Eye (tissue), 1 donor: ENCODE measurements around the gene KLF7.
A peak's percentile ranks its signal among the peaks of the same experiment; 100 is the strongest.

Experiments
- DNase-seq: peaks from one replicate; pipeline ENCODE4 v3.0.0-alpha.2; 2015

Gene KLF7

DNA sequence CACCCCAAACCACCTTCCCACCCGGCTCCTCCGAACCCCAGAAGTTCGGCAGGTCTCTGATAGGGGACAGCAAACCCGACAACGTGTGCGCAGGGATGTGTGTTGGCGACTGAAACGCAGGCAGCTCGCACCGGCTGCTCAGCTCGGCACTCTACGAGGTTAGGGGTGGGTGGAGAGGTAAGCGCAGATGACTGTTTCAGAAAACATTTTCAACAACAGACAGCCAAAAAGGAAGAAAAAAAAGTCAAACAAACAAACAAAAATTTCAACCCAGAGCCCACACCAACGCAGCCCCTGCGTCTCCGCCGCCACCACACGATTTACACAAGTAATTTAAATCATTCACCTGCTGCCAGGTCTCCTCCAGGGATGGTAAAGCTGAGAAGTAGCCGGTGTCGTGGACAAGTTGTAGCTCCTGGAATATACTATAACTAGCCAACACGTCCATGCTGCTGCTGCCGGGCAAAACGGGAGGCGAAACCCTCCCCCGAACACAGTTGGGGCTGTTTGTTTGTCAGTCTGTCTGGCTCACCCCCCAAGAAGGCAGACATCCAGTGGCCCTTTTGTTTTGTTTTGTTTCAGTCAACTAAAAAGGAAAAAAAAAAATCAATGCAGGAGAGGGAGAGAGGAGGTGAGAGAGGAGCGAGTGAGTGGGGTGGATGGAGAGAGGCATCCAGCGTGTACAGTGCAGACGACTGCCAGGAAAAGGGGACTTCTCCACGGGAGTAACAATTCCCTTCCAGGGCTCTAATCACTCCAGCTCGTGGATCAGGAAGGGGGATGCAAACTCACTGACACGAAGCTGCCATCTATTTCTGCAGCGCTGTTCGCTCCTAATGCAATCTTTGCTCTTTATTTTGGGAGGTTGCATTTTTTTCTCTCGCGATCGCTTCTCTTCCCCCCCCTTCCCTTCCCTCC is at the start of gene KLF7:
Gene KLF7, minus strand, starts transcription at position 828 of the 918 bp plus-strand sequence. Its CDS starts 380 bp downstream, at position 448.
- peak; percentile 80 for DNase-seq

DNA sequence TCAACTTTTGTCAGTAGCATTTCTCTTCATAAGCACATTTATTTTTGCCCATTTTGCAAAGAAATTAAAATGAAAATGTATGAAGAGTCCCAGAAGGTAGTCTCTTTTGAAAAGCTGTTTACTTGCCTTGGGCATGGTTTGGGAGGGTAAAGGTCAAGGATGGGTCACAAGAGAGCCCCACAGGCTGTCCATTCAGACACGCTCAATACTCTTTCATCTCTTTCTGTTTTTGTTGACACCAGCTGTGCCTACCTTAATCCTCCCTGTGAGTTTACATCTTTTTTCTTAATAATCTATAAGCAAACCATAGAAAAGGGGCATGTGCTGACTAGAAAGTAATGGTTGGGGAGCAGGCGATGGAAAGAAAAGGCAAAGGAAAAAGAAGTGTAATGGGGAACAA is 49.6 kb upstream of the KLF7 start:
- DNase-seq, result peak; percentile 56

DNA sequence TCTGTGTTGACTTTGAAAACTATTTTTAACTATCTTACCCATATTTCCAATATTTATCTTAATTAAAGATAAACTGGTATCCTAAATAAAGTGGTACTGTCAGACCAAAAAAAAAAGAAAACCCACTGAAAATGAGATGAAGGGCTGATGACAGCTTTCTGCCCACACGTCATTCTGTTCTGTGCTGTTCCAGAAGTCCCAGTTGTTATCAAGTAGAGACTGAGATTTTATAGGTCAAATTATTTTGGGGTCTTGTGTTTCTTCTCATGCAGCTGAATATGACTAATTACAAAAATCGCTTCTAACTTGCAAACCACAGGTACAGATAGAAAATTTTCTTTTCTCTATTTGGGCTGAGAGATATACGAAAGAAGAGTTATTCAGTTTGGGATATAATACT is 48.7 kb upstream of the KLF7 start:
- no peak for DNase-seq

- DNase-seq, result no peak
Observed at GRCh38 chr2:207206011-207206410, 40.3 kb upstream of the KLF7 start.

DNA sequence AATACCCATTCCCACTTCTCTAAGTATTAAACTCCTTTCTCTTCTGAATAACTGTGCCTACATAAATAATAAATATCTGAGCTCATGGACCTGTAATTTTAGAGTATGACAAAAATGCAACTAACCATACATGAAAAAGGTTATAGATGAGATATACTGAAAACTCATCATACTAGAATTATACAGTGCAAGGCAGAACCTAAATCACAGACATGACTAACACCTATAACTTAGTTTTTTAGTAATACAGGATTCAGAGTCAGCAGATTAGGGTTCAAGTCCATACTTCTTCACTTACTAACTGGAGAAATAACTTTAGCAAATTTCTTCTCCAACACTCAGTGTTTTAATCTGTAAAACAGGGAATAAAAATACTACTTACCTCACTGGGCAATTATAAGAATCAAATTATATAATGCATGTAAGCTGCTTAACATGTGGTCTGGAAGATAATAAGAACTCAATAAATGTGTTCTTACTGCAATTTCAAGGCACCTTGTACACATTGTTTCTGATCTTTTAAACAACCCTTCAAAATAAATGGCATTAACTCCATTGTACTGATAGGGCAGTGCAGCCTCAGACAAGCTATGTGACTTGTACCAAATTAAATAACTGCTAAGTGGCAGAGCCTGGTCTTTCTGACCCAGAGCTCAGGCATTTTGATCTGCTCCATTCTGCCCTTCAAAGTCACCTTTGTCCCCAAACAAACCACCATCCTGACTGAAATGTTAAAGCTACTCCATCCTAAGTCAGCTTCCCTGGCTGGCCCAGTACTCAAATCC is 39.6 kb upstream of the KLF7 start:
- DNase-seq, result no peak

- no peak for DNase-seq
Observed at GRCh38 chr2:207203056-207203455, 37.3 kb upstream of the KLF7 start.

DNA sequence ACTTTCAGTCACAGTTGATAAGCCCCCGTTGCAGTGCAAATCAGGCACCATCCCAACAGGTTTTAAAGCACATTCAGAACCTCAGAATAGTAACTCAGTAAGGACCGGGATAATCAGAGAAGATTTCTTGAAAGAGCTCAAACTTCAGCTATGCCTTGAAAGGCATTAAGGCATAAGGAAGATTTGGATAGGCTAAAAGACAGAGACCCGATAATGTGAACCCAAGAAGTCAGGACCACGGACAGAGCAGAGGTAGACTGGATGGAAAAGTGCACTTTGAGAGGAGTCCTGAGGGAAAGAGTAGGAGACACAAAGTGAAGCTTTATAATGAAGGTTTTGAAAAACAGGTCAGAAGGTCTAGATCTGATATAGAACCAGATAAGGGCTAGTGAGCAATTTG is 36.9 kb upstream of the KLF7 start:
- DNase-seq, result peak; percentile 77

- DNase-seq, result no peak
Observed at GRCh38 chr2:207201416-207201815, 35.7 kb upstream of the KLF7 start.

- DNase-seq, result peak; percentile 54
Observed at GRCh38 chr2:207200136-207200535, 34.4 kb upstream of the KLF7 start.

DNA sequence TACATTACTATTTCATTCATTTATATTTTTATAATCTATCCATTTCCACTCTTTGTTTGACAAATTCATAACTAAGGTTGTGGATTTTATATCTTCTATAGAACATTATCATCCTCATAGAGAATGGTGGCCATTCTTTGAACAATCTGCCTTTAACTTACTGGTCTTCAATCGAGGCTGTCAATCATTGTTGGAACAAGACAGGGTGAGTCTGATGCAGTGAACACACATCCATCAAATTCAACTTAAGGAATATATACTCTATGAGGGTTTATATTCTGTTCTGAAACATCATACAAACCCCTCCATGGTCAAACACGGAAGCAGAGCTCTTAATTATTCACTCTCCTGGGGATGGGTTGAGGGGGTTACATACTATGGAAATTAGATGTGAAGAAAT is 28.3 kb upstream of the KLF7 start:
- no peak for DNase-seq

GRCh38 chr2:207188626-207189419 is 23.1 kb upstream of the KLF7 start:
- no peak for DNase-seq

GRCh38 chr2:207185372-207185771 is 19.6 kb upstream of the KLF7 start:
- no peak for DNase-seq

GRCh38 chr2:207184768-207185167 is 19.0 kb upstream of the KLF7 start:
- no peak for DNase-seq

DNA sequence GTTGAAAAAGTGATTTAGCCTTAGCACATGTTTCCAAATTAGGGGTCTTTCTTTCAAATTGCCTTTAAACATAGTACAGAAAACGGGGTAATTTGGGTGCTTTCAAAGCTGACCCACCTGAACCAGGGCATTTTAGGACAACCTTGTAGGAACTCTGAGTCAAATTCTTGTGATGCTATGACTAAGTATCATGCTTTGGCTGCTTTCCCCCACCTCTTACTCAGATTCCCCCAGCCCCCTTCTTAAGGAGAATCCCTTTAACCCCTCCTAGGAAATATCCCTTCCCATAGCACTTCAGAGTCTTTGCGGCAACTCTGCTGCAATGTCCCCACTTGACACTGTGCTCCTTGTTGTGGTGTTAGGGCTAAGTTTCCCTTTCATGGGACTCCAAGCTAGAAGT is 18.6 kb upstream of the KLF7 start:
- no peak for DNase-seq

DNA sequence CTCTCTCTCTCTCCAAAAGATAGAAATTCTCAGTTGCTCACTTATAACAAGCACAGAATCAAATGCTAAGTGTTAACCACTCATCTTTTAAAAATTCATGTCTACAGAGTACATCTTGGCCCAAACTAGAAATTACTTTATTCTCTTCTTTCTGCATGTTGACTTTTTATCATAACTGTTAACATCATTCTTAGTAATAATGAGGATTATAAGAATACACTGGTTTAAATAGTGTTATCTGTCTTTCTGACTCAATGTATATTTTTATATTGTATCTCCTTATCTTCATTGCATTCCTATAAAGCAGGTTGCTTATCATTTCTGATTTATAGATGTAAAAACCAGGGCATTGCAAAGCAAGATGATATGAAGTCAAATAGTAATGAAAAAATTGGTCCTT is 17.8 kb upstream of the KLF7 start:
- no peak for DNase-seq

GRCh38 chr2:207182911-207183310 is 17.2 kb upstream of the KLF7 start:
- DNase-seq, result no peak

GRCh38 chr2:207181526-207182274 is 16.0 kb upstream of the KLF7 start:
- no peak for DNase-seq

- DNase-seq, result no peak
Observed at GRCh38 chr2:207180741-207181140, 15.0 kb upstream of the KLF7 start.

GRCh38 chr2:207176247-207176646 is 10.5 kb upstream of the KLF7 start:
- DNase-seq, result no peak

DNA sequence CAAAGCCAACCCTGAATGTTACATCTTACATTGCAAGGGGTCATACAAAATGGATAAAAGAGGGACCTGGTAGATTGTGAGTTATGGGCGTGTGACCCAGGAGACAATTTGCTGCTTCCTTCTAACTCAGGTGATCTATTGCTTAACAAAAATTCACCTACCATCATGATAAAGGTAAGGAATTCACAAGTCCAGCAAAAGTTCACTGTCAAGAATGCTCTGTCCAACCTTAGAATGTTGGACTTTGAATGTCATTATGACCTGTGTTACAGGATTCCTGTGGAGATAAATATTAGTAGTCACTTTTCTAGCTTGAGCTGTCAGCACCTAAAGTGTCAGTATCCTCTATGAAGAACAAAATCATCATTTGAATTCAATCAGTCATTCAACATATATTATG is 7.9 kb upstream of the KLF7 start:
- no peak for DNase-seq

GRCh38 chr2:207167099-207167923 is 1.6 kb upstream of the KLF7 start:
- no peak for DNase-seq
